Skin epidermis (tissue), 12 donors: ENCODE data around the gene RAP1GAP.

Experiments used
- H3K27ac ChIP-seq, 21 experiments: fragments of 200-600 bp; sonication (generic) in 11 of 21; one replicate each; pipeline ENCODE4 v1.5.0; 2020; ENCODE audit warnings: mild to moderate bottlenecking in 3 of 21, inconsistent platforms in 2 of 21, moderate library complexity in 2 of 21
- H3K4me3 ChIP-seq, 7 experiments: fragments of 200-600 bp; sonication (generic) in 2 of 7; one replicate each; pipeline ENCODE4 v1.5.0; 2020; ENCODE audit warnings: inconsistent platforms in 2 of 7, mild to moderate bottlenecking in 2 of 7, moderate library complexity in 1 of 7

Gene RAP1GAP

GRCh38 chr1:21563971-21564370, 105.2 kb downstream of the RAP1GAP start:
- Histone ChIP-seq H3K27ac (no peak overlapping the region), H3K4me3 (no peak overlapping the region)

GRCh38 chr1:21562896-21563295, 106.3 kb downstream of the RAP1GAP start:
- Histone ChIP-seq H3K4me3 (no peak overlapping the region), H3K27ac (no peak overlapping the region)

- no peak overlapping the region for H3K27ac ChIP-seq
- no peak overlapping the region for H3K4me3 ChIP-seq
These were observed 108.1 kb downstream of the RAP1GAP start for GRCh38 chr1:21560916-21561638.

GRCh38 chr1:21559788-21560567, 109.2 kb downstream of the RAP1GAP start:
- Histone ChIP-seq H3K4me3 (no peak overlapping the region), H3K27ac (no peak overlapping the region)

- Histone ChIP-seq H3K4me3 (no peak overlapping the region), H3K27ac (no peak overlapping the region)
These were observed 115.8 kb downstream of the RAP1GAP start for GRCh38 chr1:21553116-21553926.

GRCh38 chr1:21552715-21553114, 116.4 kb downstream of the RAP1GAP start:
- no peak overlapping the region for H3K27ac ChIP-seq
- no peak overlapping the region for H3K4me3 ChIP-seq

GRCh38 chr1:21550866-21551475, 118.2 kb downstream of the RAP1GAP start:
- Histone ChIP-seq H3K27ac (no peak overlapping the region), H3K4me3 (no peak overlapping the region)

GRCh38 chr1:21550097-21550496, 119.1 kb downstream of the RAP1GAP start:
- Histone ChIP-seq H3K4me3 (no peak overlapping the region), H3K27ac (no peak overlapping the region)

GRCh38 chr1:21547876-21548275, 121.3 kb downstream of the RAP1GAP start:
- no peak overlapping the region for H3K4me3 ChIP-seq
- H3K27ac ChIP-seq = no peak overlapping the region
